Neuronal stem cell (in vitro differentiated cells): ENCODE measurements around the gene ZNF584.
A peak's percentile ranks its signal among the peaks of the same experiment; 100 is the strongest.

ENCODE experiments used
- DNase-seq: peaks from one replicate; pipeline ENCODE4 v3.0.0-alpha.2; 2013; ENCODE audit warnings: low spot score
- H2AFZ ChIP-seq: one replicate; pipeline ENCODE4 v1.6.1; 2013; ENCODE audit warnings: mild to moderate bottlenecking, low read length, inconsistent platforms
- H2AK5ac ChIP-seq: 2 replicates; pipeline ENCODE4 v1.6.1; 2013; ENCODE audit warnings: low read depth, mild to moderate bottlenecking, inconsistent platforms, low read length, moderate library complexity, mixed read lengths
- H2BK120ac ChIP-seq: 2 replicates; pipeline ENCODE4 v1.6.1; 2013; ENCODE audit warnings: low read depth, mild to moderate bottlenecking, inconsistent platforms, low read length, moderate library complexity, mixed read lengths
- H2BK12ac ChIP-seq: one replicate; pipeline ENCODE4 v1.6.1; 2013; ENCODE audit warnings: low read length, inconsistent platforms
- H2BK15ac ChIP-seq: 2 replicates; pipeline ENCODE4 v1.6.1; 2013; ENCODE audit warnings: mild to moderate bottlenecking, low read length, inconsistent platforms, mixed read lengths
- H2BK5ac ChIP-seq: one replicate; pipeline ENCODE4 v1.6.1; 2013; ENCODE audit warnings: inconsistent platforms, mild to moderate bottlenecking, low read length, moderate library complexity
- H3K14ac ChIP-seq: one replicate; pipeline ENCODE4 v1.6.1; 2013; ENCODE audit warnings: low read length, inconsistent platforms
- H3K18ac ChIP-seq: 2 replicates; pipeline ENCODE4 v1.6.1; 2013; ENCODE audit warnings: low read length, inconsistent platforms
- H3K23ac ChIP-seq: 2 replicates; pipeline ENCODE4 v1.6.1; 2013; ENCODE audit warnings: low read depth, mild to moderate bottlenecking, mixed read lengths, low read length, inconsistent platforms; ENCODE audit not compliant: poor library complexity
- H3K27ac ChIP-seq: replicated peaks from 3 replicates; pipeline ENCODE4 v1.5.1; 2013; ENCODE audit warnings: low read length, inconsistent platforms
- H3K27me3 ChIP-seq, 3 experiments: 2 replicates each; pipeline ENCODE4 v1.6.1; 2013; ENCODE audit warnings: low read length in 3 of 3, mild to moderate bottlenecking in 2 of 3, inconsistent platforms in 1 of 3, low read depth in 1 of 3, mixed read lengths in 1 of 3, moderate library complexity in 1 of 3; ENCODE audit not compliant: control insufficient read depth in 3 of 3, insufficient read depth in 3 of 3
- H3K36me3 ChIP-seq, 2 donors: replicated peaks in 1 of 2; 2 replicates each; pipeline ENCODE4 v1.6.1; 2013; ENCODE audit warnings: low read length in 2 of 2; ENCODE audit not compliant: control insufficient read depth in 2 of 2, insufficient read depth in 2 of 2
- H3K4ac ChIP-seq: 2 replicates; pipeline ENCODE4 v1.6.1; 2013; ENCODE audit warnings: inconsistent platforms, mild to moderate bottlenecking, low read length, moderate library complexity
- H3K4me1 ChIP-seq, 2 donors: 1 replicate in 1 of 2; 2 replicates in 1 of 2; pipeline ENCODE4 v1.6.1; 2013; ENCODE audit warnings: low read length in 2 of 2, low read depth in 1 of 2; ENCODE audit not compliant: control insufficient read depth in 2 of 2, insufficient read depth in 1 of 2
- H3K4me2 ChIP-seq: one replicate; pipeline ENCODE4 v1.6.1; 2013; ENCODE audit warnings: mild to moderate bottlenecking, low read length, inconsistent platforms; ENCODE audit not compliant: insufficient read depth, poor library complexity, severe bottlenecking
- H3K4me3 ChIP-seq, 2 donors: 2 replicates each; pipeline ENCODE4 v1.5.1; 2013; ENCODE audit warnings: low read length in 2 of 2, mild to moderate bottlenecking in 2 of 2, inconsistent platforms in 1 of 2, moderate library complexity in 1 of 2
- H3K79me1 ChIP-seq: one replicate; pipeline ENCODE4 v1.6.1; 2013; ENCODE audit warnings: low read depth, mild to moderate bottlenecking, inconsistent platforms, low read length, moderate library complexity
- H3K9ac ChIP-seq: one replicate; pipeline ENCODE4 v1.6.1; 2013; ENCODE audit warnings: mild to moderate bottlenecking, low read depth, low read length, inconsistent platforms; ENCODE audit not compliant: poor library complexity
- H3K9me3 ChIP-seq, 2 donors: replicated peaks in 1 of 2; 2 replicates each; pipeline versions ENCODE3 to v1.6.1; 2013; ENCODE audit warnings: low read length in 2 of 2, mild to moderate bottlenecking in 2 of 2, inconsistent platforms in 1 of 2, low read depth in 1 of 2, mixed read lengths in 1 of 2, moderate library complexity in 1 of 2; ENCODE audit not compliant: control insufficient read depth in 2 of 2, insufficient read depth in 1 of 2
- H4K8ac ChIP-seq: one replicate; pipeline ENCODE4 v1.6.1; 2013; ENCODE audit warnings: low read depth, mild to moderate bottlenecking, inconsistent platforms, low read length, moderate library complexity
- H4K91ac ChIP-seq: one replicate; pipeline ENCODE4 v1.6.1; 2013; ENCODE audit warnings: low read length, low read depth, mild to moderate bottlenecking, inconsistent platforms; ENCODE audit not compliant: poor library complexity
- WGBS, 2 donors: extraction: QIAGEN DNeasy Blood & Tissue Kit; methylation state at CpG; one replicate each; pipeline ENCODE4 v1.1.7; 2013; ENCODE audit warnings: missing lambda C conversion rate in 2 of 2, mixed read lengths in 1 of 2; ENCODE audit not compliant: insufficient read length in 2 of 2, insufficient replicate concordance in 1 of 2; ENCODE audit errors: extremely low coverage in 2 of 2; 5-methylcytosine and 5-hydroxymethylcytosine counted together

Gene ZNF584

GRCh38 chr19:58381460-58382212 is 26.8 kb upstream of the ZNF584 start:
- H2BK15ac ChIP-seq, result no peak overlapping the region
- no peak overlapping the region for H2BK5ac ChIP-seq
- no peak overlapping the region for H4K8ac ChIP-seq
- peaks cover 0 to 2% of the 10 kb centered on the region in 2 donors for H3K36me3 ChIP-seq
- H3K27ac ChIP-seq, result no peak overlapping the region
- H3K23ac ChIP-seq, result no peak overlapping the region
- H3K4me3 ChIP-seq, result peak overlapping the region; percentile 62 to 79
- H3K9ac ChIP-seq, result peak overlapping the region; percentile 80
- H2BK120ac ChIP-seq, result no peak overlapping the region
- peak overlapping the region; percentile 69 for H3K4me2 ChIP-seq
- no peak overlapping the region for H2AK5ac ChIP-seq
- peaks cover 3% of the 10 kb centered on the region for H3K79me1 ChIP-seq
- H3K4me1 ChIP-seq, result peaks cover 4 to 17% of the 10 kb centered on the region in 2 donors
- WGBS, 2 donors, result no CpG with 5 or more reads among the region's 26 CpGs
- H3K4ac ChIP-seq, result no peak overlapping the region
- no peaks in the 10 kb centered on the region for H3K9me3 ChIP-seq
- H2BK12ac ChIP-seq, result no peak overlapping the region
- no peaks in the 10 kb centered on the region for H3K27me3 ChIP-seq
- no peak for DNase-seq
- H2AFZ ChIP-seq, result no peak overlapping the region
- H4K91ac ChIP-seq, result no peak overlapping the region
- H3K14ac ChIP-seq, result no peak overlapping the region
- H3K18ac ChIP-seq, result no peak overlapping the region

GRCh38 chr19:58382997-58383603 is 25.3 kb upstream of the ZNF584 start:
- Histone ChIP-seq H3K4me1 (peaks cover 10 to 22% of the 10 kb centered on the region in 2 donors), H3K36me3 (peaks cover 3 to 4% of the 10 kb centered on the region in 2 donors), H3K18ac (no peak overlapping the region), H3K4ac (no peak overlapping the region), H2BK12ac (no peak overlapping the region), H4K8ac (no peak overlapping the region), H3K4me2 (no peak overlapping the region), H2AFZ (no peak overlapping the region), H3K23ac (no peak overlapping the region), H3K27me3 (no peaks in the 10 kb centered on the region), H3K14ac (no peak overlapping the region), H3K79me1 (peaks cover 7% of the 10 kb centered on the region), H2BK5ac (no peak overlapping the region), H4K91ac (no peak overlapping the region), H2BK15ac (no peak overlapping the region), H3K4me3 (no peak overlapping the region), H3K9me3 (no peaks in the 10 kb centered on the region), H3K9ac (no peak overlapping the region), H2BK120ac (no peak overlapping the region), H2AK5ac (no peak overlapping the region), H3K27ac (no peak overlapping the region)
- DNase-seq, result no peak
- WGBS, 2 donors, result no CpG with 5 or more reads among the region's 6 CpGs

GRCh38 chr19:58385313-58385890 is 23.0 kb upstream of the ZNF584 start:
- no peak overlapping the region for H3K27ac ChIP-seq
- no peak overlapping the region for H3K14ac ChIP-seq

More at GRCh38 chr19:58385313-58385890, 23.0 kb upstream of the ZNF584 start:
- Histone ChIP-seq H3K9me3 (no peaks in the 10 kb centered on the region), H4K8ac (no peak overlapping the region), H2AFZ (no peak overlapping the region), H2BK15ac (no peak overlapping the region), H3K27me3 (no peaks in the 10 kb centered on the region), H3K4me3 (peak overlapping the region in 1 of 2 donors; percentile 60), H3K36me3 (peaks cover 7 to 24% of the 10 kb centered on the region in 2 donors), H4K91ac (no peak overlapping the region), H3K9ac (peak overlapping the region; percentile 98), H3K18ac (no peak overlapping the region), H3K4me1 (peaks cover 13 to 17% of the 10 kb centered on the region in 2 donors), H3K4ac (no peak overlapping the region), H2BK120ac (no peak overlapping the region), H3K79me1 (peaks cover 13% of the 10 kb centered on the region), H2AK5ac (peak overlapping the region; percentile 99), H2BK5ac (no peak overlapping the region), H3K23ac (no peak overlapping the region), H3K4me2 (peak overlapping the region; percentile 95), H2BK12ac (no peak overlapping the region)
- WGBS, 2 donors, result no CpG with 5 or more reads among the region's 9 CpGs
- no peak for DNase-seq
